Measurements from ENCODE around the gene TRIM67. TPM values are rescaled to one million over a fixed set of nuclear protein-coding genes. Genes with fewer than 3 reads are reported as not detected.
"Not testable (repeated sequence)": the region's sequence is repeated elsewhere in the genome, so short reads cannot be mapped to it uniquely, and the experiment has no call there.

Gene TRIM67
- polyA plus RNA-seq, 2 of the 4 experiments (the other 2 are of a cell fraction) = 0.23 to 0.35 TPM

- H3K27ac ChIP-seq; H3K4me2 ChIP-seq; H3K4me3 ChIP-seq; FAIRE-seq; DNase-seq (ENCODE audit: low read depth in 1 of 2, low spot score in 1 of 2); H3K9me3 ChIP-seq; H3K4me1 ChIP-seq; ATAC-seq; POLR2A ChIA-PET: not testable (repeated sequence)
- 90% methylated on average over 10 of the region's 27 CpGs for WGBS (ENCODE audit: missing lambda C conversion rate)
- CTCF ChIA-PET = interaction anchor here (0.7 kb wide), 1 partner anchor 1697 kb away, joined by 3 read pairs; no protein-coding TSS in a partner anchor
These were observed 33.4 kb upstream of the TRIM67 start for GRCh38 chr1:231128471-231128870.

- WGBS (ENCODE audit: missing lambda C conversion rate) = 66% methylated on average over 4 of the region's 4 CpGs
- DNase-seq (ENCODE audit: low read depth in 1 of 2, low spot score in 1 of 2) (no peak), FAIRE-seq (no peak), ATAC-seq (no peak)
- ChIA-PET POLR2A (no interaction called here), CTCF (interaction anchor here (0.5 kb wide), 1 partner anchor 285 kb away, joined by 3 read pairs; no protein-coding TSS in a partner anchor)
- Histone ChIP-seq H3K4me3 (no peak overlapping the region), H3K4me2 (no peak overlapping the region), H3K4me1 (peaks cover 11% of the 10 kb centered on the region), H3K9me3 (no peaks in the 10 kb centered on the region), H3K27ac (no peak overlapping the region)
- no peak for TF ChIP-seq TFCP2L1 (CRISPR knock-in tag; IDR thresholded peaks at IDR 0.05)
- TF ChIP-seq BHLHE40 (IDR thresholded peaks at IDR 0.05; ENCODE audit: low read depth, low read length) = no peak
- TF ChIP-seq CHD2 (IDR thresholded peaks at IDR 0.05; ENCODE audit: low read length, partially characterized antibody) = no peak
These were observed 31.3 kb upstream of the TRIM67 start for GRCh38 chr1:231130544-231130943.

GRCh38 chr1:231132591-231132990, 29.3 kb upstream of the TRIM67 start:
- FAIRE-seq; H3K4me3 ChIP-seq; POLR2A ChIA-PET; DNase-seq (ENCODE audit: low read depth in 1 of 2, low spot score in 1 of 2); CTCF ChIA-PET; H3K9me3 ChIP-seq; H3K4me2 ChIP-seq; H3K27ac ChIP-seq; ATAC-seq: not testable (repeated sequence)
- peaks cover 11% of the 10 kb centered on the region for H3K4me1 ChIP-seq
- 89% methylated on average over 8 of the region's 8 CpGs for WGBS (ENCODE audit: missing lambda C conversion rate)
- peak; percentile 85 for TF ChIP-seq ZC3H11A (IDR thresholded peaks at IDR 0.05)

GRCh38 chr1:231134624-231135023, 27.2 kb upstream of the TRIM67 start:
- H3K4me2 ChIP-seq = peak overlapping the region; percentile 18; the same call in 1 of the 3 replicates
- peak overlapping the region; percentile 46 to 67; a peak in 5 of 6 replicates for H3K27ac ChIP-seq
- H3K4me1 ChIP-seq = peaks cover 29% of the 10 kb centered on the region
- no peak overlapping the region for H3K4me3 ChIP-seq
- no peaks in the 10 kb centered on the region for H3K9me3 ChIP-seq
- ChIA-PET POLR2A (no interaction called here), CTCF (interaction anchor here (0.9 to 1.7 kb wide), 4 partner anchors 10 to 59 kb away, joined by 3 to 4 read pairs (median 4); no protein-coding TSS in a partner anchor)
- peak; percentile 60 for TF ChIP-seq MAX (IDR thresholded peaks at IDR 0.05)
- TF ChIP-seq MAFK (IDR thresholded peaks at IDR 0.05; ENCODE audit: partially characterized antibody) = no peak
- TF ChIP-seq EP300 (IDR thresholded peaks at IDR 0.05) = no peak
- ATAC-seq (no peak), DNase-seq (ENCODE audit: low read depth in 1 of 2, low spot score in 1 of 2) (peak in 1 of 2 experiments; percentile 27), FAIRE-seq (no peak)
- WGBS (ENCODE audit: missing lambda C conversion rate) = 41% methylated on average over 5 of the region's 5 CpGs

- FAIRE-seq (peak; percentile 39), DNase-seq (ENCODE audit: low read depth in 1 of 2, low spot score in 1 of 2) (no peak), ATAC-seq (no peak)
- POLR2A ChIA-PET = no interaction called here
- Histone ChIP-seq H3K4me1 (peaks cover 44% of the 10 kb centered on the region), H3K9me3 (peaks cover 9% of the 10 kb centered on the region; the same call in 2 of the 3 replicates), H3K27ac (peak overlapping the region; percentile 87 to 89; a peak in 5 of 6 replicates), H3K4me3 (no peak overlapping the region), H3K4me2 (no peak overlapping the region)
- CTCF ChIA-PET = no interaction called here
- WGBS (ENCODE audit: missing lambda C conversion rate) = 5% methylated on average over 1 of the region's 1 CpG
- no peak for TF ChIP-seq GATA3 (IDR thresholded peaks at IDR 0.05; ENCODE audit: borderline replicate concordance)
- no peak for TF ChIP-seq TP53 (CRISPR knock-in tag; IDR thresholded peaks at IDR 0.05)
- no peak for TF ChIP-seq BCL3 (IDR thresholded peaks at IDR 0.05)
- no peak for TF ChIP-seq ELK1 (IDR thresholded peaks at IDR 0.05; ENCODE audit: low read depth, low read length)
- no peak for TF ChIP-seq CBX8 (IDR thresholded peaks at IDR 0.05)
- no peak for TF ChIP-seq HOXB5 (CRISPR knock-in tag; IDR thresholded peaks at IDR 0.05)
- TF ChIP-seq ZNF302 (CRISPR knock-in tag; IDR thresholded peaks at IDR 0.05) = no peak
These were observed 23.6 kb upstream of the TRIM67 start for GRCh38 chr1:231138236-231138635.

All from A549 (cell line).